ENCODE measurements around the gene SMCHD1.
A peak's percentile ranks its signal among the peaks of the same experiment; 100 is the strongest.
"Not testable (repeated sequence)": the region's sequence is repeated elsewhere in the genome, so short reads cannot be mapped to it uniquely, and the experiment has no call there.

Gene SMCHD1

DNA sequence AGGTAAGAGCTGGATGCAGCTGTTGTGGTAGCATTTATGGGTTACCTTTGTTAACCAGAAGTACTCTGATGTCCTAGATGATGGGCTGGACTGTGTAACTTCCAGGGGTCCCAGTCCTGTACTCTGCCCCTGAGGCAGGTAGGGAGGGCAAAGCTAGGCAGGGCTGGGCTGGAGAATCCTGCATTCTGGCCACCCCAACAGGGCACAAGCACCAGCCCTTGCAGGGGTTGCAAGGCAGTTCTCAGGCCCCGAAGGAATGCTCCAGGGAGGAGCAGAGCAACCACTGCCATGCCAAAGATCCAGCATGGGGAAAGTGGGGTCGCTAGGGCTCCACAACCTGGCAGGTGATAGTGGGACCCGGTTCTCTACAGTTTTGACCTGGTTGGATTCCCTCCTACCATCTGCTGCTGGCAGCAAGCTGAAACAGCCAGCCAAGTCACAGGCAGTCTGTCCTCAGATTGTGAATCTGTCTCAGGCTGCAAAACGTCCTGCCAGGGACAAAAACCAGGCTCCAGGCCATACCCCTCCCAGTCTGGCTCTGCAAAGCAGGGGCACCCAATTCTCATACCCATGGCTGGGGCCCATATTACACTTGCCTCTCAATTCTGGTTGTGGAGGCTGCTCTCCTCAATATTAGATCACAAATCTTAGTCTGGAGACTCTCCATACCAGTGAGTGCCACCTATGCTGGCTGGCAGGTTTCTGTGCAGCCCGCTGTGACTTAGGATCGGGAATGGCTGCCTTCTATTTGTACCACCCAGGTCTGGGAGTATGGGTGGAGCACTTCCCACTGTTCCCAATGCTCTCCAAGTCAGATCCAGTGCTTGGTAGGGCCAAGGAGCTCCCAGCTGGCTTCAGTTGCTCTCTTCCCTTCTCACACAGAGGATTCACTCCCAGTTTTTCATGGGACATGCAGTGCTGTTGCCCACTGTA lies 61.1 kb downstream of the SMCHD1 start:
- no peak for TF ChIP-seq POLR2A (IDR thresholded peaks at IDR 0.05; ENCODE audit: low read depth, low read length)
- no peak for FAIRE-seq

DNA sequence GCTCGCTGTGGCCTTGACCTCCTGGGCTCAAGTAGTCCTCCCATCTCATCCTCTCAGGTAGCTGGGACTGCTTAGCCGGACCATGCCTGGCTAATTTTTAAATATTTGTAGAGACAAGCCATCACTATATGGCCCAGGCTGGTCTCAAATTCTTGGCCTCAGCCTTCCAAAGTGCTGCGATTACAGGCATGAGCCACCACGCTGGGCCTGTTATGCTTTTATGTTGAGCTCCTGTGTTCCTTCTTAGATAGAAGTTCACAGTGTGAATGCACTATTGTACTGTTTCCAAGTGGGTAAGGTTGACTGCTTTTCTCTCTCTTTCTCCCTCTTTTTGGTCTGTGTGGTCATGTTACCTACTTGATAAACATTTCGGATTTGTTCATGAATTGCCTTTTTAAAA lies 61.9 kb downstream of the SMCHD1 start:
- TF ChIP-seq POLR2A (IDR thresholded peaks at IDR 0.05; ENCODE audit: low read depth, low read length) = no peak
- no peak for DNase-seq (ENCODE audit: insufficient read length, low spot score)
- no peak for FAIRE-seq

More for the DNA sequence above, 61.1 kb downstream of the SMCHD1 start:
- no peak for DNase-seq (ENCODE audit: insufficient read length, low spot score)

DNA sequence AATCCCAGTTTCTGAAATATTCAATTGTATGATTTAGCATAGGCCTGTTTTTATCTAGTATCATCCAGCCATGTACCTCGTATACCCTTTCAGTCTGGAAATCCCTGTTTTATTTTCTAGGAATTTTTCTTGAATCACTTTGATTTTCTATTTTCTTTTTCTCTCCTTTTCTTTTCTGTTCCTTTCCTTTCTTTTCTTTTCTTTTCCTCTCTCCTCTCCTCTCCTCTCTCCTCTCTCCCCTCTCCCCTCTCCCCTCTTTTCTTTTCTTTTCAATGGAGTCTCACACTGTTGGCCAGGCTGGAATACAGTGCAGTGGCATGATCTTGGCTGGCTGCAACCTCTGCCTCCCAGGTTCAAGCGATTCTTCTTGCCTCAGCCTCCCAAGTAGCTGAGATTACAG lies 63.5 kb downstream of the SMCHD1 start:
- DNase-seq (ENCODE audit: insufficient read length, low spot score) (no peak), FAIRE-seq (no peak)
- TF ChIP-seq POLR2A (IDR thresholded peaks at IDR 0.05; ENCODE audit: low read depth, low read length) = no peak

DNA sequence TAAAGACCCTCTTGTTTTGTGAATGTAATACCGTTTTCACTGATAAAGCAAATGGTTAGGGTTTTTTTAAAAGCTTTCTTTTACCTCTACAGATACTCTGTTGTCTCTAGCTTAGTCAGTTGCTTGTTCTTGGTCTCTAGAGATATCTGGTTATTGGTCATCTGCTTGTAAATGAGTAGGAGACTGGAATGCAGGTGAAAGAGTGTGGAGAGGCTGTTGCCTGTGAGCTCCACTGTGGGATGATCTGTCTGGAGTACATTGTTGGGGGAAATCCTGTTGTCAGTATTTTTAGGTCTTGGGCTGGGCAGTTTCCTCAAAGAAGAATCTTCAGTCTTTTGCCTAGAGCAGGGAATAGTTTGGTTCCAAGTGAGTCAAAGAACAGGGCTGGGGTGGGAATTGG lies 67.7 kb downstream of the SMCHD1 start:
- no peak for TF ChIP-seq POLR2A (IDR thresholded peaks at IDR 0.05; ENCODE audit: low read depth, low read length)
- FAIRE-seq (no peak), DNase-seq (ENCODE audit: insufficient read length, low spot score) (no peak)

DNA sequence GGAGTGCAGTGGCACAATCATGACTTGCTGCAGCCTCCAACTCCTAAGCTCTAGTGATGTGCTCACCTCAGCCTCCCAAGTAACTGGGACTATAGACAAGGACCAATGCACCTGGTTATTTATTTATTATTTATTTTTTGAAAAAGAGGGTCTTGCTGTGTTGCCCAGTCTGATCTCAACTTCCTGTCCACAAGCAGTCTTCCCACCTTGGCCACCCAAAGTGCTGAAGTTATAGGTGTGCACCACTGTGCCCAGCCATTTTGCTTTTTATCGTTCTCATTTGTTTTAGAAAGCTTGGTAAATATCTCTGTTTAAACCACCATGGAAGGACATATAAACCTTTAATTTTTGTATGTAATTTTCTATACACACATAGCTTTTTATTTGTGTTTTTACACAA lies 74.2 kb downstream of the SMCHD1 start:
- FAIRE-seq = no peak

DNA sequence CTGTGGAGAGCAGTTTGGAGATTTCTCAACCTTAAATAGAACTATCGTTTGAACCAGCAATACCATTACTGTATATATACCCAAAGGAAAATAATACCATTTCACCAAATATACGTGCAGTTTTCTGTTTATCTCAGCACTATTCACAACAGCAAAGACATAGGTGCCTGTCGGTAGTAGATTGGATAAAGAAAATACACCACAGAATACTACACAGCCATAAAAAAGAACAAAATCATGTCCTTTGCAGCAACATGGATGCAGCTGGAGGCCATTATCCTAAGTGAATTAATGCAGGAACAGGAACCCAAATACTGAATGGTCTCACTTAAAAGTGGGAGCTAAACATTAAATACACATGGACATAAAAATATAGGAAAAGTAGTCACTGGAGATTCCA lies 81.3 kb downstream of the SMCHD1 start:
- no peak for TF ChIP-seq POLR2A (IDR thresholded peaks at IDR 0.05; ENCODE audit: low read depth, low read length)
- FAIRE-seq (no peak), DNase-seq (ENCODE audit: insufficient read length, low spot score) (no peak)

More for the DNA sequence above, 74.2 kb downstream of the SMCHD1 start:
- no peak for TF ChIP-seq POLR2A (IDR thresholded peaks at IDR 0.05; ENCODE audit: low read depth, low read length)
- DNase-seq (ENCODE audit: insufficient read length, low spot score) = no peak

DNA sequence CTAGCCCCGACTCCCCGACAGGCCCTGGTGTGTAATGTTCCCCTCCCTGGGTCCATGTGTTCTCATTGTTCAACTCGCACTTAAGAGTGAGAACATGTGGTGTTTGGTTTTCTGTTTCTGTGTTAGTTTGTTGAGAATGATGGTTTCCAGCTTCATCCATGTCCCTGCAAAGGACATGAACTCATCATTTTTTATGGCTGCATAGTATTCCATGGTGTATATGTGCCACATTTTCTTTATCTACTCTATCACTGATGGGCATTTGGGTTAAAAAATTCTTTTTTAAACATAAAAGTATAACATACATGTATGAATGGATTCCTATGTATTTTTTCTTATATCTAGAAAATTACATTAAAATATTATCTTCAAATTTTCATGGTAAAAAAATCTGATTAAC lies 84.6 kb downstream of the SMCHD1 start:
- not testable (repeated sequence) for FAIRE-seq

DNA sequence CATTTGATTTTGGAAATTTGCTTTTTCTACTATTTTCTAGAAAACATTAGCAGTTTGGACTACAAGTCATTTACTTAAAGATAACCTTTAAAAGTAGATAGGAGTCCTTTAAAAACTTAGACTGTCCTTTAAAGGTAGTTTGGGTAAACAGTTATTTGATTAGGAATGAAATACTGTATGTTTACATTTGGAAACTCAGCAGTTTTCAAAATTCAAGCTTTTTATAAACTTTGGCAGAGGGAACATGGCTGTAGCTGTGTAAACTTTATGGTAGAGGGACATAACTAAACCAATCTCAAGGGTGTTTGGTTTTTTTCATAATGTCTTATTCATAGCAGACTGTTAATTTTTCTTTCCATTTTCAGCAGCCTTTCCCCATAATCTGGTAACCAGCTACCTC lies 90.7 kb downstream of the SMCHD1 start:
- DNase-seq (ENCODE audit: insufficient read length, low spot score) (no peak), FAIRE-seq (no peak)
- TF ChIP-seq POLR2A (IDR thresholded peaks at IDR 0.05; ENCODE audit: low read depth, low read length) = no peak

More for the DNA sequence above, 84.6 kb downstream of the SMCHD1 start:
- DNase-seq (ENCODE audit: insufficient read length, low spot score) = not testable (repeated sequence)

DNA sequence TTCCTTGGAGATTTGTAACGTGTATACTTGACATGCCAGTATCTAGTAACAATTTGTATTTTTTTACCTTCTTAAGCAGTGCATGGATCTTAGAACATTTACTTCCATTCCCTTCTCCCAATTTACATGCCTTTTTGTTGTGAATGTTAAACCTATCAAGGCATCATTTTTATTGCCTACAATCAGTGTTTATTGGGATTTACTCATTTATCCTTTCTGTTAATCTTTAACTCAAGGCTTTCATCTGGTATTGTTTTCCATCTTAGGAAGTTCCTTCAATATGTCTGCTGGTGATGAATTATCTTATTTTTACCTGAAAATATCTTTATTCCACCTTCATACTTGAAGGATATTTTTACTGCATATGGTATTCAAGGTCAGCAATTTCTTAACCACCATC lies 102.8 kb downstream of the SMCHD1 start:
- no peak for TF ChIP-seq POLR2A (IDR thresholded peaks at IDR 0.05; ENCODE audit: low read depth, low read length)
- no peak for FAIRE-seq
- no peak for DNase-seq (ENCODE audit: insufficient read length, low spot score)

DNA sequence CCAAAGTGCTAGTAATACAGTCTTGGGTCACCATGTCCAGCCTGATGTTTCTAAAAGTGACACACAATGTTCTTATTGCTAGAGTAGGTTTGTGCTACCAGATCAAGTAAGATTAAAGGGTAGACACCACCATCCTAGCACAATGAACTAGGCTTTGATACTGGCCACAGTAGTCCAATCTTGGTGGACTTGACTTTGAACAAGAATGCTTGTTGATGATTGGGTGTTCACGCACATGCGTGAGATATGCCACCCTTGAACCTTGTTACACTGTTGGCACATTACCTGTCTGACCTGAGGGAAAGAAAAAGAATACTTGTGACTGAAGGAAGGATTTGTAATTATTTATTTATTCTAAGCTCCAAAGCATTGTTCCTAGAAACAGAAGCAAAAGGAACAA lies 119.1 kb downstream of the SMCHD1 start:
- FAIRE-seq = no peak

DNA sequence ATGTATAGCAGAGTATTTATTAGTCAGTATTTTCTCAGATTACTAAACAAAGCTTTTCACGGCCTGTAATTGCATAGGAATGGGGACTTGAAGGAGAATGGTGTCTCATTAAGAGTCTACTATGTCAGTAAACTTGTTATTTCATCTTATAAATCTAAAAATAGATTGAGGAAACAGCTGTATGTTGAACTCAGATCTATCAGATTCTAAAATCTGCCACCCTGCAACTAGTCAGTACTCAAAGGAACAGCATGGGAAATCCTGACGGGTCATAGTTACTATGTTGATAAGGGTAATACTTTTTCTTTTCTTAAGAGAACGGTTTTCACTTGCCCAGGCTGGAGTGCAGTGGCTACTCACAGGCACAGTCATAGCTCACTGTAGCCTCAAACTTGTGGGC lies 121.1 kb downstream of the SMCHD1 start:
- no peak for TF ChIP-seq POLR2A (IDR thresholded peaks at IDR 0.05; ENCODE audit: low read depth, low read length)
- FAIRE-seq (no peak), DNase-seq (ENCODE audit: insufficient read length, low spot score) (no peak)

More for the DNA sequence above, 119.1 kb downstream of the SMCHD1 start:
- TF ChIP-seq POLR2A (IDR thresholded peaks at IDR 0.05; ENCODE audit: low read depth, low read length) = no peak
- DNase-seq (ENCODE audit: insufficient read length, low spot score) = no peak

DNA sequence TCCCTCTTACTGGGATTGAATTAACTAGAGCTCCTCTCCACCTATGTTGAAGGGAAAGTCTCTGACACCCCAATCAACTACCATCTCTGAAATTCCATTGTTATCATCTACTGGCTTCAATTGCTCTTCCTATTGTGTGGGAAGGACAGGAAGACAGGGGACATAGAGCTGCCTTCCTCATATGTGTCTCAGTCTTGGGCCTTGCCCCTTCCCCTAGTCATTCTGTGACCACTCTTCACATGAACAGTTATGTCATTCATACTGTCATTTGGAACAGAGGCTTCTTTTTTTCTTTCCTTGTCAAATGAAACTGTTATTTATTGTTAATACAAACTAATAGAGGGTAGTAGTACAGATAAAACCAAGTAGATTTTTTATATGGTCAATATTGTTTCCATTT lies 121.7 kb downstream of the SMCHD1 start:
- FAIRE-seq = no peak
- DNase-seq (ENCODE audit: insufficient read length, low spot score) = no peak
- TF ChIP-seq POLR2A (IDR thresholded peaks at IDR 0.05; ENCODE audit: low read depth, low read length) = no peak

DNA sequence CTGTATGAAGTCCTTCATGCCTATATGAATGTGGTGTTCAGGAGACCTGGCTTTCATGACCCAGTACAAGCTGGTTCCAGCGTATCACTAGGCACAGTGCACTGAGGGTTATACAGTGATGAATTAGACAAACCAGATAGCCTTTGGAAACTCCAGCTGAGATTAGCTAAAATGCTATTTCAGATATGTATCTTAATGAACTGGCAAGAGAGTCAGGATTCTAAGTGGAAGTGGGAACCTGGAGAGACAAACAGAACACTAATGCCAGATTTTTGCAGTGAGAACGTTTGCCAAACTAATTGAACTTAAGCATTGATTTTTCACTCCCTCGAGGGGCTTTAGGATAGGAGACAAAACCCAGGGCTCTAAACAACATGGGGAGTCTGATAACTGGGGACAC lies 125.2 kb downstream of the SMCHD1 start:
- peak; percentile 15 for FAIRE-seq
- no peak for DNase-seq (ENCODE audit: insufficient read length, low spot score)
- no peak for TF ChIP-seq POLR2A (IDR thresholded peaks at IDR 0.05; ENCODE audit: low read depth, low read length)

DNA sequence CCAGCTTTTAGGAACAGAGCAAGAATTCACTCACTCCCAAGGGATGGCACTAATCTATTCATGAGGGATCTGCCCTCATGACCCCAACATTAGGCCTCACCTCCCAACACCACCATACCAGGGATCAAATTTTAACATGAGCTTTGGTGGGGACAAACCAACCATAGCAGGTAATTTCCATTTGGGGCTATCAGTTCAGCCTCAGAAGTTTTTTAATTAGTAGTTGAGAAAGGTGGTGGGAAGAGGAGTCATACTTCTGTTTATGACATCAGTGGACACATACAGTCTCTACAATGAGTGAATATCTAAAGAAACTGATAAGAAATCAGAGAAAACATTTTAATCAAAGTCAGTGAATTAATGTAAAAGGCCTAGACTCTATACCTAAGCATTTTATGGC lies 131.7 kb downstream of the SMCHD1 start:
- DNase-seq (ENCODE audit: insufficient read length, low spot score) = no peak
- no peak for FAIRE-seq
- TF ChIP-seq POLR2A (IDR thresholded peaks at IDR 0.05; ENCODE audit: low read depth, low read length) = no peak

DNA sequence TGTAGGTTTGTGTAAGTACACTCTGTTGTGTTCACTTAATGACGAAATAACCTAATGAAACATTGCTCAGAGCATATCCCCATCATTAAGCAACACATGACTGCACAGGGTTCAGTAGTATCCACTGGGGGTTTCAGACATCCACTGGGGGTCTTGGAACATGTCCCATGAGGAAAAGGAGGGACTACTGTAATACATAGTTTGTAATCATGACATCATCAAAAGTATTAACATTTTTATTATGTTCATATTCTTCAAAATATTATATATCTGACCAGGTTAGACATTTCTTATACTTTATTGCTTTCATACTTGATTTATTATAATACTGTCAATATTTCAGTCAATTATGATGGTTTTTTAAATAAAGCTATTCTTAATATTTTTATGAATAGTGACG lies 136.9 kb downstream of the SMCHD1 start:
- no peak for DNase-seq (ENCODE audit: insufficient read length, low spot score)
- TF ChIP-seq POLR2A (IDR thresholded peaks at IDR 0.05; ENCODE audit: low read depth, low read length) = no peak
- peak; percentile 15 for FAIRE-seq
